ENCODE results near the gene PFKFB3.

Gene PFKFB3

DNA sequence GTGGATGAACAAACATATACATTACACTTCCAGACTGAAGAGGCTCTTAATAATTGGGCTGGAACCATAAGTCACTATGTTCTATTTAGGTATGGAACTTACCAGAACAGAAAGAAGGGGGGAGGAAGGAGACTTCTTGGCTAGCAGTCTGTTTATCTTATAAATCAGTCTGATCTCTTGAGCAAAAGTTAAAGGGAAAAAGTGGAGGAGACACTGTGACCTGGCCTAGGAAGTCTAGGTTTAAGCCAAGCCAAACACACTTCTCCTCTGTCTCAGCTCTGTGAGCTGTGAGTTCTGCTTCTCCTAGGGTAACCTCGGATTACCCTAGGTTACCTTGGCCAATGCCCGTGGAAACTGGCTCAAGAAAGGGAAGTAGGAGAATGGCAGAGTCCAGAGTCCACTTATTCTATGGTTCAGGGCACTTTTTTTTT, 95.2 kb downstream of the PFKFB3 start:
- in situ Hi-C loops (cut with MboI; ENCODE audit: low sequenced_read_pairs) = no loop called here

DNA sequence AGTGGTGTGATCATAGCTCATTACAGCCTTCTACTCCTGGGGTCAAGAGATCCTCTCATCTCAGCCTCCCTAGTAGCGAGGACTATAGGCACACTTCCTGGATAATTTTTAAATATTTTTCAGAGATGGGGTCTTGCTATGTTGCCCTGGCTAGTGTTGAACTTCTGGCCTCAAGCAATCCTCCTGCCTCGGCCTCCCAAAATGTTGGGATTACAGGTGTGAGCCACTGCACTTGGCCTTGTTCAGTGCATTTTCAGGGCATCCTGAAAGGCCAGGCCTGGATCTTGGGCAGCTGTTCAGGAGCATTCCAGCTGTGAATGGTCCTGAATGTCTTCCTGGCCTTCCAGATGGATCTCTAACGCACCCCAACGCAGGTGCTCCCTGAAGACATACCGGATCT, 95.7 kb downstream of the PFKFB3 start:
- in situ Hi-C loops (cut with MboI; ENCODE audit: low sequenced_read_pairs) = no loop called here

DNA sequence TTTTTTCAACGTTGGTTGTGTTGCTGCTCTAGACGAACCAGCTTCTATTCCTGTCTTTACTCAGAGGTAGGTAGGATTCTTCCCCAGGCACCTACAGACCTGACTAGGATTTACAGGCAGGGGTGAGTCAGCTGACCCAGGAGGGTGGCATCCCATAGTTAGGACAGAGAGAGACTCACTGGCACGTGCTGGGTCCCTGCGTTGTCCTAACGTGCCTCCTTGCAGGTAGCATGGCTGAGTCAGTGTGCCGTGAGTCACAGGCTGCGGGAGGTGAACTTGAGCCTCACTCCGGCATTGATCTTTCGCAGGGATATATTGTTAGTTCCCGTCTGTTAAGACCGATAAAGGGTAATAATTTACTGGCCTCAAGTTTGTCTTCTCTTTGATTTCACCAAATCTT, 96.5 kb downstream of the PFKFB3 start:
- in situ Hi-C loops (cut with MboI; ENCODE audit: low sequenced_read_pairs) = no loop called here

DNA sequence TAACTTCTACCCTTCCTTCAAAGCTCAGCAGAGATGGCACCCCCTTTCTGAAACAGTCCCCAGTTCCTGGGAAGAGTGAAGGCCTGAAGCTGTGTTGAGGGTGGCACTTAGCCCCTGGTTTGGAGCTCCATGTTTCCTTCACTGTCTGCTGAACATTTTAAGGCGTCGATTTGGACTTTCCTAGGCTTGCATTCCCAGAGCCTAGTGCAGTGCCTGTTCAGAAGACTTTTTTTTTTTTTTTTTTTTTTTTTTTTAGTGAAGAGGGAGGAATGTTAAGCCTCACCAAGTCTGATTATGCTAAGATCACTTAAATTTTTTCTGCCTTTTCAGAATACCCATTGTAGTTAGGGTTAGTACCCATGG, 97.0 kb downstream of the PFKFB3 start:
- in situ Hi-C loops (cut with MboI; ENCODE audit: low sequenced_read_pairs) = no loop called here

DNA sequence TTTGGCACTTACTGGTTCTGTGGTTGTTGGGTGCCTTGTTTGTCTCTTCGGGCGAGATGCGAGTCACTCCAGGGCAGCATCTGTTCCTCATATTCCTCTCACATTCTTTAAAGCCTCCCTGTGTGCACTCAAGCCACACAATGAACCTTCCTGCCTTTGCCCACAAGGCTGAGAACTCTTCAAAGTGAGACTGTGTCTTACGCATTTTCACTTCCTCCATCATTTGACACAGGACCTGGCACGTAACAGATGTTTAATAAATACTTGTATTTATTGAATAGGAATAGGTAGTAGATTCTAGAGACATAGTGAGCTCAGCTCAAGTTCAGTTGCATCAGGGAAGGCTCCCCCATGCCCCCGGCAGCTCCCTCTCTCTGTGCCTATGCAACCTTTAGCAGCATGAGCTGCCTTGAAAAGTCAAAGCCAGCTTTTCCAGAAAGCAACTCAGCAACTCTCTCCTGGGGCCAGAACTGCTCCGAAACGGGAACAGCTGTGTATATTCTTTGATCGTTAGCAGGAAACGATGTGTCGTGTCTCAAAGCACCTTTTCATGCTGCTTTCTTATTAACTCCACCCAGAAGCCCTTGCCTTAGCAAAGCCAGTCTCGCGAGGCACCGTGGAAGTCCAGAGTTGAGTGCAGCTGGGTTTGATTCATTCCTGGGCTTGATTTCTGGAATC, 97.5 kb downstream of the PFKFB3 start:
- in situ Hi-C loops (cut with MboI; ENCODE audit: low sequenced_read_pairs) = no loop called here

DNA sequence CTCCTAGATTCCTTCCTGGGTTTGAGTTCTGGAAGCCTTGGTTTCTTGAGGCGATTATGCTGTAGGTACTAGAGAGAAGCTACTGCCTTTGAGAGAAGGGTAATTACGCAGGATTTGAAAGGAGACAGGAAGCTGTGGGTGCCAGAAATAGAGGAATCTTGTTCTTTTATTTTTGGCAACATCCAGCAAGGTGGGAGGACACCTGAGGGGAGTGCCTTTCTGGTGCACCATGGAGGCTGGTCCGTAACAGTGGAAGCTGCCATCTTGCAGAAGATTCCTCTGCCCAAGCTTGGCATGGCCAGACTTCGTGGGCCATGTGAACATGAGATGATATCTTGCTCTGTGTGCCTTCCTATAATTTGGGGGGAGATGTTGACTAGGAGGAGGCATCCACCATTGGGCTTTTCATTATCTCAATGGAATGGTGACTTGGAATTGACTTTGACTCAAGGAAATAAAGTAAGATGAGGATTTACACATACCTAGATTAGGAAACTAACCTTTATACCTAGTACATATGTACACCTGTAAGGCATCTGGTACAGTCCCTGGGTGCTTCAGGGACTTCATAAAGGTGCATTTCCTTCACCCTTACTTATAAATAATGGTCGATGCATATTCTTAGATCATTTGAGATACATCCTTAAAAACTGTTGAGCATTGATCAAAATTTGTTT, 98.2 kb downstream of the PFKFB3 start:
- in situ Hi-C loops (cut with MboI; ENCODE audit: low sequenced_read_pairs) = no loop called here

DNA sequence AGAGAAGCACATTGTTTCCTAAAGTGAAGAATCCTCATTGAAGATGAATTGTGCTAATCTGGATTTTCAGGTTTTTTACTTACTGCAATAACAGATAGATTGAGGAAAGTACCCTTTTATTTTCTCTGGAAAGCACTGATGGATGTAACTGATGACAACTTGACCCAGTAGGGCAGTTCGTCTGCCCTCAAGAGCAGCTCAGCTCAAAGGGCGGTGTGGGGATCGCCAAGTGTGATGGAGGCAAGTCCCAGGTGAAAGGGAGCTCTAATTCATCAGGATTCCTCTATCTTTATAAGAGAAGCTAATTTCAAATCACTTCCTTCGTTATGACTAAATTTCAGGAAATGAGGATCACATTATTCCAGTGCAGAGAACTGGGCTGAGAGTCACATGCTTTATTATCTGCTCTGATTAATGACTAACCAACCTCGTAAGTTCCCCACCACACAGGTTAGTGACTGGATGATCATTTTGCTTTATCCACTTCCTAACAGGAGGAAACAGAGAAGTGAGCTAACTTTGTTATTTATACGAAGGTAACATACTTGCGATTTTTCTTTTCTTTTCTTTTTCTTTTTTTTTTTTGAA, 98.8 kb downstream of the PFKFB3 start:
- in situ Hi-C loops (cut with MboI; ENCODE audit: low sequenced_read_pairs) = no loop called here
